T-helper 2 cell treated with Interferon-gamma antibody and Interleukin-4, amounts not matched to agents 5 μg/mL and 100 μg/mL, for 36 hours (primary cell): ENCODE measurements around the gene FAM135A.
"Not testable (repeated sequence)": the region's sequence is repeated elsewhere in the genome, so short reads cannot be mapped to it uniquely, and the experiment has no call there.

ENCODE experiments used
- DNase-seq: peaks from one replicate; pipeline ENCODE4 v3.0.0; 2021; ENCODE audit warnings: low spot score
- H3K27ac Mint-ChIP-seq: one replicate; pipeline ENCODE4 v1.8.0; 2021; ENCODE audit warnings: mild to moderate bottlenecking, mixed read lengths
- H3K27me3 Mint-ChIP-seq: one replicate; pipeline ENCODE4 v1.8.0; 2021; ENCODE audit warnings: low read depth, mixed read lengths
- H3K36me3 Mint-ChIP-seq: one replicate; pipeline ENCODE4 v1.8.0; 2021; ENCODE audit warnings: low read depth, mixed read lengths
- H3K4me1 Mint-ChIP-seq: one replicate; pipeline ENCODE4 v1.8.0; 2021; ENCODE audit warnings: low read depth, mixed read lengths
- H3K4me3 Mint-ChIP-seq: one replicate; pipeline ENCODE4 v1.8.0; 2022; ENCODE audit warnings: mild to moderate bottlenecking, moderate library complexity, mixed read lengths
- H3K9me3 Mint-ChIP-seq: one replicate; pipeline ENCODE4 v1.8.0; 2021; ENCODE audit warnings: mixed read lengths

The FAM135A gene

GRCh38 chr6:70609181-70609580, 195.9 kb downstream of the FAM135A start:
- peaks cover 33% of the 10 kb centered on the region for H3K27me3 Mint-ChIP-seq
- H3K27ac Mint-ChIP-seq: not testable (repeated sequence)
- peaks cover 14% of the 10 kb centered on the region for H3K36me3 Mint-ChIP-seq

More at GRCh38 chr6:70609181-70609580, 195.9 kb downstream of the FAM135A start:
- H3K4me3 Mint-ChIP-seq, DNase-seq: not testable (repeated sequence)
- Mint-ChIP-seq H3K9me3 (peaks cover 12% of the 10 kb centered on the region), H3K4me1 (peaks cover 22% of the 10 kb centered on the region)
